Stimulated activated CD4-positive, alpha-beta T cell treated with anti-CD3 and anti-CD28 coated beads, Interleukin-15, amount 100 ng/mL, for 48 hours (primary cell): ENCODE data around the gene FMN1.

Source experiments
- DNase-seq, 2 donors: peaks; one replicate each; pipeline ENCODE4 v3.0.0-alpha.2; 2020; ENCODE audit warnings: low read depth in 2 of 2

Gene FMN1

GRCh38 chr15:33194704-33195670, at the start of gene FMN1:
Gene FMN1 (minus strand): TSS chr15:33194714. CDS start chr15:33154914, 39,800 bp downstream.
- DNase-seq, result peak; percentile 81 to 89

- no peak for DNase-seq
These were observed 49.4 kb upstream of the FMN1 start for GRCh38 chr15:33243869-33244268.

- DNase-seq, result no peak
These were observed 48.9 kb upstream of the FMN1 start for GRCh38 chr15:33243393-33243792.

GRCh38 chr15:33242669-33243191, 48.2 kb upstream of the FMN1 start:
- DNase-seq, result no peak

- peak; percentile 9 to 35 for DNase-seq
These were observed 47.7 kb upstream of the FMN1 start for GRCh38 chr15:33242165-33242564.

GRCh38 chr15:33236841-33237509, 42.5 kb upstream of the FMN1 start:
- DNase-seq, result no peak

GRCh38 chr15:33234020-33234461, 39.5 kb upstream of the FMN1 start:
- no peak for DNase-seq

- DNase-seq, result peak; percentile 43 to 45
These were observed 32.2 kb upstream of the FMN1 start for GRCh38 chr15:33226559-33227181.

GRCh38 chr15:33218071-33218491, 23.6 kb upstream of the FMN1 start:
- no peak for DNase-seq

- no peak for DNase-seq
These were observed 21.7 kb upstream of the FMN1 start for GRCh38 chr15:33215941-33216872.

- no peak for DNase-seq
These were observed 16.8 kb upstream of the FMN1 start for GRCh38 chr15:33211176-33211808.

GRCh38 chr15:33209575-33210481, 15.3 kb upstream of the FMN1 start:
- DNase-seq, result no peak

GRCh38 chr15:33207646-33208045, 13.1 kb upstream of the FMN1 start:
- DNase-seq, result no peak

GRCh38 chr15:33206366-33206765, 11.9 kb upstream of the FMN1 start:
- no peak for DNase-seq

GRCh38 chr15:33204926-33205325, 10.4 kb upstream of the FMN1 start:
- DNase-seq, result no peak

GRCh38 chr15:33204087-33204486, 9.6 kb upstream of the FMN1 start:
- DNase-seq, result no peak

- peak; percentile 52 to 61 for DNase-seq
These were observed 7.1 kb upstream of the FMN1 start for GRCh38 chr15:33201491-33202231.

GRCh38 chr15:33200903-33201302, 6.4 kb upstream of the FMN1 start:
- DNase-seq, result no peak

- no peak for DNase-seq
These were observed 5.9 kb upstream of the FMN1 start for GRCh38 chr15:33200444-33200843.
